K562 (cell line): ENCODE results near the gene LEPROT. TPM values are rescaled to one million over a fixed set of nuclear protein-coding genes. Genes with fewer than 3 reads are reported as not detected.

Experiments used
- ATF7 ChIP-seq: fragments of 450-650 bp; IDR thresholded peaks from 2 replicates; pipeline ENCODE4 v1.7.1; 2014; ENCODE audit warnings: mild to moderate bottlenecking, moderate library complexity
- DMBX1 ChIP-seq: fragments of 250-450 bp; sonication (Bioruptor Pico); IDR thresholded peaks from 2 replicates; pipeline ENCODE4 v1.8.0; 2022; ENCODE audit warnings: inconsistent platforms, mild to moderate bottlenecking, moderate library complexity, borderline replicate concordance
- FOXP4 ChIP-seq: sonication (generic); formaldehyde crosslinking; IDR thresholded peaks from 2 replicates; pipeline ENCODE4 v1.8.0; 2022; ENCODE audit warnings: mild to moderate bottlenecking, missing genetic modification reagents, borderline replicate concordance
- MGA ChIP-seq: fragments of 450-650 bp; IDR thresholded peaks from 2 replicates; pipeline ENCODE4 v1.6.1; 2016; ENCODE audit warnings: mild to moderate bottlenecking, moderate library complexity
- MITF ChIP-seq: IDR thresholded peaks from 2 replicates; pipeline ENCODE4 v1.6.1; 2014; ENCODE audit warnings: antibody characterized with exemption
- MNT ChIP-seq, 2 experiments: fragments of 450-650 bp; conservative IDR thresholded peaks; 2 replicates each; pipeline ENCODE4 v1.6.1; 2017; ENCODE audit warnings: mild to moderate bottlenecking in 2 of 2, moderate library complexity in 2 of 2
- PYGO2 ChIP-seq: fragments of 450-650 bp; IDR thresholded peaks from 2 replicates; pipeline ENCODE4 v1.6.1; 2016; ENCODE audit warnings: mild to moderate bottlenecking, missing genetic modification characterization, moderate library complexity, missing compliant biosample characterization
- TAF15 ChIP-seq: fragments of 200-400 bp; formaldehyde crosslinking; IDR thresholded peaks from 2 replicates; pipeline ENCODE4 v1.6.1; 2017; ENCODE audit warnings: mild to moderate bottlenecking, low read depth, low read length, moderate library complexity
- polyA plus RNA-seq, 8 experiments: library from polyadenylated mRNA; depleted of rRNA in 4 of 8; stranded (reverse) in 5 of 8; unstranded in 3 of 8; fragments of >200 nt; fragmentation: Nextera tagmentation in 2 of 8; fragmentation: Illumina TruSeq in 1 of 8; extraction: Ambion mirVana in 2 of 8; extraction: Trizol in 1 of 8; gene quantifications; 2 replicates each; pipeline versions ENCODE4 v1.2.1 to v1.2.3, GENCODE V29; 2011 to 2014; ENCODE audit warnings: inconsistent platforms in 1 of 8, missing spikeins in 1 of 8
- total RNA-seq, 7 experiments: library from RNA; depleted of rRNA in 6 of 7; stranded (reverse); fragments of >200 nt in 6 of 7; fragmentation: Illumina TruSeq in 2 of 7; extraction: Trizol in 2 of 7; gene quantifications; 2 replicates each; pipeline versions ENCODE4 v1.2.1 to v1.2.3, GENCODE V29; 2011 to 2021; ENCODE audit warnings: low replicate concordance in 1 of 7

LEPROT gene
- total and polyA plus RNA-seq, 9 of the 15 experiments (the other 6 are each of a cell fraction or from before 2014, with no cell fraction given): 28.1 to 97.5 (median 45.8) TPM

- TF ChIP-seq MGA (peak; percentile 57; the same call in 1 of the 2 replicates), MNT (conservative IDR thresholded peaks at IDR 0.05) (peak; percentile 59 to 78; a peak in 3 of 4 replicates), PYGO2 (tag) (no peak), TAF15 (no peak), FOXP4 (no peak), MITF (no peak), DMBX1 (no peak), ATF7 (0 out of 2 replicates have a peak, but pooled peaks have one; percentile 22)
Measured at GRCh38 chr1:65422241-65423203, 2.1 kb downstream of the LEPROT start (continued).
